Stomach (tissue), 9 donors: ENCODE results near the gene CYSTM1. TPM values are rescaled to one million over a fixed set of nuclear protein-coding genes. Genes with fewer than 3 reads are reported as not detected.

ENCODE experiments used
- DNase-seq, 2 donors: peaks; one replicate each; pipeline versions ENCODE4 v3.0.0 to v3.0.0-alpha.2; 2013 to 2019
- H3K27ac ChIP-seq, 5 donors: fragments of 200-600 bp in 4 of 5; sonication (generic) in 4 of 5; one replicate each; pipeline ENCODE4 v1.5.1; 2013 to 2019; ENCODE audit warnings: mild to moderate bottlenecking in 1 of 5, moderate library complexity in 1 of 5
- H3K27me3 ChIP-seq, 3 donors: fragments of 200-600 bp; sonication (generic); one replicate each; pipeline ENCODE4 v1.5.1; 2017 to 2019; ENCODE audit warnings: mixed run types in 1 of 3
- H3K36me3 ChIP-seq, 4 donors: fragments of 200-600 bp; sonication (generic); 1 replicate in 3 of 4; 2 replicates in 1 of 4; pipeline ENCODE4 v1.5.1; 2016 to 2019
- H3K4me1 ChIP-seq, 4 donors: fragments of 200-600 bp; sonication (generic); one replicate each; pipeline ENCODE4 v1.5.1; 2016 to 2019
- H3K4me3 ChIP-seq, 4 donors: fragments of 200-600 bp; sonication (generic) in 3 of 4; one replicate each; pipeline ENCODE4 v1.5.1; 2016 to 2019; ENCODE audit warnings: mild to moderate bottlenecking in 1 of 4
- H3K9me3 ChIP-seq, 4 donors: fragments of 200-600 bp; sonication (generic); one replicate each; pipeline ENCODE4 v1.5.1; 2016 to 2019
- EP300 ChIP-seq: sonication (generic); formaldehyde crosslinking; IDR thresholded peaks from one replicate; pipeline ENCODE4 v1.6.1; 2017; ENCODE audit warnings: antibody characterized with exemption
- POLR2A ChIP-seq, 4 donors: fragments of 450-650 bp; IDR thresholded peaks; one replicate each; pipeline ENCODE4 v1.6.1; 2016; ENCODE audit warnings: antibody characterized with exemption in 4 of 4, control low read depth in 2 of 4, mild to moderate bottlenecking in 1 of 4, moderate library complexity in 1 of 4
- POLR2AphosphoS5 ChIP-seq, 3 donors: sonication (generic); formaldehyde crosslinking; IDR thresholded peaks; one replicate each; pipeline ENCODE4 v1.6.1; 2016; ENCODE audit warnings: antibody characterized with exemption in 3 of 3
- WGBS, 5 donors: extraction: QIAGEN DNeasy Blood & Tissue Kit in 3 of 5; methylation state at CpG; one replicate each; pipeline versions ENCODE4 v1.1.5 to v1.1.7; 2013 to 2018; 5-methylcytosine and 5-hydroxymethylcytosine counted together
- intact Hi-C: fragments of 100-400 bp; cut with DNase I; formaldehyde crosslinking; loops from one replicate; pipeline ENCODE4 v1.15.1; 2023; ENCODE audit warnings: low total_unique reads
- polyA plus RNA-seq, 3 donors: library from polyadenylated mRNA; stranded (reverse); fragments of 200-250 nt; gene quantifications; one replicate each; pipeline ENCODE4 v1.2.3, GENCODE V29; 2013
- total RNA-seq, 5 donors: library from RNA; depleted of rRNA; stranded (reverse); fragments of >200 nt; gene quantifications; one replicate each; pipeline versions ENCODE4 v1.1.0 to v1.2.3, GENCODE V29; 2014 to 2016
- TF ChIP-seq, protein P1 (sequence below), 7 experiments: fragments of 450-650 bp in 4 of 7; fragments of 200-600 bp in 3 of 7; sonication (generic) in 3 of 7; IDR thresholded peaks; one replicate each; pipeline ENCODE4 v1.5.1; 2016 to 2019; ENCODE audit warnings: antibody characterized with exemption in 7 of 7, control low read depth in 2 of 7, mild to moderate bottlenecking in 1 of 7
- donor health status: healthy with polysubstance abuse.
- donor health status: Bipolar disorder and iron deficiency.
- donor health status: healthy.

CYSTM1 gene
- total and polyA plus RNA-seq, 8 donors = 23.2 to 3,028 (median 321) TPM

DNA sequence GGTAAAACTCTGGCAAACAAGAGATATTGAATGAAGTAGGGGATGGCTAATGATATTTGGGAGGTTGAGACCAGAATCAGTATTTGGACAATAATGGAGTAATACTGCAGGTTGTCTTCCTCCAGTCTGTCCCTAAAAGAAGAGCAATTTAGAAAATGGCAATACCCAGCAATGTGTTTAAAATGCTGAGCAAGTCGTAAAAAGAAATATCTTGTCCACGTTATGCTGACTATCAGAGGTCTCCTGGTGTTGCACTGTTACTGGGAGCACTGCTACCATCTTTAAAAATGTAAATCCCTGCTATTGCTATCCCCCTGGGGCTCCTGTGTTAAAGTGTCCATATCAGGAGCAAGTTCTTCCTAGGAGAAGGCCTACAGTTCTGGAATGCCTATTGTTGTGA lies 10.4 kb downstream of the CYSTM1 start:
- DNase-seq = no peak
- WGBS, 5 donors = 47 to 83% (median 69%) methylated on average over 2 of the region's 2 CpGs
- Histone ChIP-seq H3K27me3 (no peaks in the 10 kb centered on the region), H3K4me3 (no peak overlapping the region), H3K4me1 (peaks cover 47 to 81% (median 68%) of the 10 kb centered on the region in 4 donors), H3K36me3 (peaks cover 0 to 5% (median 0%) of the 10 kb centered on the region in 4 donors), H3K27ac (peak overlapping the region in 3 of 5 donors; percentile 46 to 71 (median 55)), H3K9me3 (no peaks in the 10 kb centered on the region)
- no peak for TF ChIP-seq POLR2A (IDR thresholded peaks at IDR 0.05)
- no peak for TF ChIP-seq POLR2AphosphoS5 (IDR thresholded peaks at IDR 0.05)
- TF ChIP-seq, protein P1, sequence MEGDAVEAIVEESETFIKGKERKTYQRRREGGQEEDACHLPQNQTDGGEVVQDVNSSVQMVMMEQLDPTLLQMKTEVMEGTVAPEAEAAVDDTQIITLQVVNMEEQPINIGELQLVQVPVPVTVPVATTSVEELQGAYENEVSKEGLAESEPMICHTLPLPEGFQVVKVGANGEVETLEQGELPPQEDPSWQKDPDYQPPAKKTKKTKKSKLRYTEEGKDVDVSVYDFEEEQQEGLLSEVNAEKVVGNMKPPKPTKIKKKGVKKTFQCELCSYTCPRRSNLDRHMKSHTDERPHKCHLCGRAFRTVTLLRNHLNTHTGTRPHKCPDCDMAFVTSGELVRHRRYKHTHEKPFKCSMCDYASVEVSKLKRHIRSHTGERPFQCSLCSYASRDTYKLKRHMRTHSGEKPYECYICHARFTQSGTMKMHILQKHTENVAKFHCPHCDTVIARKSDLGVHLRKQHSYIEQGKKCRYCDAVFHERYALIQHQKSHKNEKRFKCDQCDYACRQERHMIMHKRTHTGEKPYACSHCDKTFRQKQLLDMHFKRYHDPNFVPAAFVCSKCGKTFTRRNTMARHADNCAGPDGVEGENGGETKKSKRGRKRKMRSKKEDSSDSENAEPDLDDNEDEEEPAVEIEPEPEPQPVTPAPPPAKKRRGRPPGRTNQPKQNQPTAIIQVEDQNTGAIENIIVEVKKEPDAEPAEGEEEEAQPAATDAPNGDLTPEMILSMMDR (IDR thresholded peaks at IDR 0.05) = no peak
- TF ChIP-seq EP300 = no peak
- intact Hi-C loops = loop anchor here (10.0 kb wide), 1 partner anchor 49 kb away; no protein-coding TSS in a partner anchor

DNA sequence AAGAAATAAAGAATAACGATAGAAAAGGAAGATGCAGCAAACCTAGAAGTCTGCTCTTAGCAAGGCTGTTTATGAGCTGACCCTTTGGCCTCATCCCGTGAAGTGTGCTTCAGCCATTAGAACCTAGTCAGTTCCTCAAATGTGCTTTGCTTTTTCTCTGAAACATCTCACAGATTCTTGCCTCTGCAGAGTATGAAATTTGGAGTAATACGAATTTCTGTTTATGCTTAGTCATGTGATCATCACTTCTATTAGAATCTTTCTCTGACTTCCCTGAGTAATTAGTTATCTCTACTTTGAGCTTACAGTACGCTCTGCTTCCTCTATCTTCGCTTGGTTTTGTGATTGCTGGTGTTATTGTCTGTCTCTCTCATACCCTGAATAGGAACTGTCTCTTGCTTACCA lies 11.3 kb downstream of the CYSTM1 start:
- intact Hi-C loops = loop anchor here (10.0 kb wide), 1 partner anchor 49 kb away; no protein-coding TSS in a partner anchor
- no peaks in the 10 kb centered on the region for H3K27me3 ChIP-seq
- no peak overlapping the region for H3K4me3 ChIP-seq
- H3K36me3 ChIP-seq = peaks cover 0 to 5% (median 0%) of the 10 kb centered on the region in 4 donors
- TF ChIP-seq POLR2AphosphoS5 (IDR thresholded peaks at IDR 0.05) (no peak), POLR2A (IDR thresholded peaks at IDR 0.05) (no peak), EP300 (no peak)
- TF ChIP-seq, protein P1 (IDR thresholded peaks at IDR 0.05) = no peak
- peak overlapping the region in 4 of 5 donors; percentile 18 to 71 (median 46) for H3K27ac ChIP-seq
- no peak for DNase-seq
- H3K9me3 ChIP-seq = no peaks in the 10 kb centered on the region
- 32 to 58% (median 38%) methylated on average over 5 of the region's 5 CpGs for WGBS, 5 donors
- H3K4me1 ChIP-seq = peaks cover 47 to 81% (median 71%) of the 10 kb centered on the region in 4 donors

DNA sequence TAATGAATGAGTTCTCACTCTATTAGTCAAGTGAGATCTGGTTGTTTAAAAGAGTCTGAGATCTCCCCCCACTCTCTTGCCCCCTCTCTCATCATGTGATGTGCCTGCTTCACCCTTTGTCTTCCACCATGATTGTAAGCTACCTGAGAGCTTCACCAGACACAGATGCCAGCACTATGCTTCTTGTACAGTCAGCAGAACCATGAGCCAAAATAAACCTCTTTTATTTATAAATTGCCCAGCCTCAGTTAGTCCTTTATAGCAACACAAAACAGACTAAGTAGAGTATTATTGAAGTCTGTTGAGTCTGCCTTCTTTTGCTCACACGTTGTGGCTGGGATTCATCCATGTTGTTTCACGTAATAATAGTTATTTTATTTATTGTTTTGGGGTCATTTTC lies 14.3 kb downstream of the CYSTM1 start:
- 42 to 69% (median 45%) methylated on average over 2 of the region's 2 CpGs for WGBS, 5 donors
- H3K36me3 ChIP-seq = peaks cover 0 to 6% (median under 1%) of the 10 kb centered on the region in 4 donors
- intact Hi-C loops = loop anchor here (10.0 kb wide), 1 partner anchor 46 kb away; no protein-coding TSS in a partner anchor
- H3K27ac ChIP-seq = peak overlapping the region in 2 of 5 donors; percentile 5 to 73
- H3K27me3 ChIP-seq = no peaks in the 10 kb centered on the region
- no peaks in the 10 kb centered on the region for H3K9me3 ChIP-seq
- no peak for DNase-seq
- peaks cover 35 to 84% (median 69%) of the 10 kb centered on the region in 4 donors for H3K4me1 ChIP-seq
- H3K4me3 ChIP-seq = no peak overlapping the region
- no peak for TF ChIP-seq POLR2AphosphoS5 (IDR thresholded peaks at IDR 0.05)
- TF ChIP-seq POLR2A (IDR thresholded peaks at IDR 0.05) = no peak
- TF ChIP-seq EP300 = no peak
- TF ChIP-seq, protein P1 (IDR thresholded peaks at IDR 0.05) = no peak

DNA sequence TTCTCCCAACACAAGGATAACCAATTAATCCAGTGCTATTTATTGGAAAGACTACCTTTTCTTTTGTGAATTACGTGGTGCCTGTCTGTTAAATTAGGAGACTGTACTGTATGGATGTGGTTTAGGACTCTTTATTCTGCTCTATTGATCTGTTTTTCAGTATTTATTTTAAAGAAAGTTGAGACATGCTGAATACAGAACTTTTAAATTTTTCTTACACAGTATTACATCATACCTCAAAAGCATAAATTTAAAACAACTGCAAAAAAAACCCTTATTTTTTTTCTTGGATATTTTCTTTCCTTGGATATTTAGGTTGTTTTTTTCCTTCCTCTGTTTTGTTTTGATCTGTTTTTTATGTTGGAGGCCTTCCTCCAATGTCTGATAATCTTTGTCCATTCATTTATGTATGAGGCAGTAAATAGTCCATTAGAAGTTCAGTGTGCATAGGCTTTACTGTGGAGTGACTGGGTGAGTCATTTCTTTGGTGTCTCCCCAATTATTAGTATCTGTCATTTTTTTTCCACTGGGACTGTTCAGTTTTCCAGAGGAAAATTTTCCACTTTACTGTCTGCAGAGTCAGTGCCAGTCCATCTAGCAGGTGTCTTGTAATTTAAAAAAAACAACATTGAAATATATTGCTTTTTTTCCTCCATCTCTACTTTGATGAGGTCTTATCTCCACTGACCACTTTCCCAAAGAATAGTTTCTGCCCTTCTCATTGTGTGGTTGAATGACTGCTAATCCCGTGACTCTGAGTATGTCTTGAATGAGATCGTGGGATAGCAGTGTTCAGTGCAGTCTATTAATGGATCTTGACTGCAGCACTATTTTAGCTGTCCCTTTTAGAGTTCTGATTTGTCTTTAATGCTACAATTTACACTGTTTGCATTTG lies 15.2 kb downstream of the CYSTM1 start:
- Histone ChIP-seq H3K4me3 (no peak overlapping the region), H3K9me3 (no peaks in the 10 kb centered on the region), H3K4me1 (peaks cover 43 to 86% (median 72%) of the 10 kb centered on the region in 4 donors), H3K27ac (peak overlapping the region in 4 of 5 donors; percentile 35 to 73 (median 47)), H3K36me3 (peaks cover 5 to 16% (median 10%) of the 10 kb centered on the region in 4 donors), H3K27me3 (no peaks in the 10 kb centered on the region)
- DNase-seq = no peak
- no peak for TF ChIP-seq POLR2AphosphoS5 (IDR thresholded peaks at IDR 0.05)
- no peak for TF ChIP-seq POLR2A (IDR thresholded peaks at IDR 0.05)
- TF ChIP-seq EP300 = no peak
- TF ChIP-seq, protein P1 (IDR thresholded peaks at IDR 0.05) = no peak
- intact Hi-C loops = loop anchor here (10.0 kb wide), 1 partner anchor 45 kb away; no protein-coding TSS in a partner anchor
- WGBS, 5 donors = 22 to 43% (median 32%) methylated on average over 3 of the region's 3 CpGs
